ENCODE data around the gene IPO5. TPM values are rescaled to one million over a fixed set of nuclear protein-coding genes. Genes with fewer than 3 reads are reported as not detected.

Gene IPO5
- total and polyA plus RNA-seq, 10 donors = 17.8 to 97.7 (median 72.5) TPM

- no peak for TF ChIP-seq POLR2A (IDR thresholded peaks at IDR 0.05)
- TF ChIP-seq POLR2AphosphoS5 (IDR thresholded peaks at IDR 0.05) = no peak
- TF ChIP-seq CTCF (IDR thresholded peaks at IDR 0.05 in 8 of 11, conservative IDR thresholded peaks at IDR 0.05 in 3 of 11) = no peak
- H3K9me3 ChIP-seq = peaks cover 0 to 10% (median 2%) of the 10 kb centered on the region in 8 donors
- no peak overlapping the region for H3K4me3 ChIP-seq
- H3K4me1 ChIP-seq = no peaks in the 10 kb centered on the region
- H3K27me3 ChIP-seq (replicated peaks in 1 of 7) = peaks cover 0 to 4% (median 0%) of the 10 kb centered on the region in 7 donors
- no peaks in the 10 kb centered on the region for H3K36me3 ChIP-seq
- intact Hi-C loops (cut with DNase I; ENCODE audit: low total_unique reads) = no loop called here
- WGBS, 5 donors = 83 to 93% (median 86%) methylated on average over 6 of the region's 6 CpGs
- DNase-seq = no peak
- H3K27ac ChIP-seq = no peak overlapping the region
Observed at GRCh38 chr13:98055623-98056022, 102.1 kb downstream of the IPO5 start.

GRCh38 chr13:98056839-98057410, 103.5 kb downstream of the IPO5 start:
- peaks cover 0 to 4% (median 0%) of the 10 kb centered on the region in 7 donors for H3K27me3 ChIP-seq (replicated peaks in 1 of 7)
- no peak for DNase-seq
- H3K9me3 ChIP-seq = peaks cover 0 to 10% (median 2%) of the 10 kb centered on the region in 8 donors
- H3K4me3 ChIP-seq = no peak overlapping the region
- intact Hi-C loops (cut with DNase I; ENCODE audit: low total_unique reads) = no loop called here
- no peaks in the 10 kb centered on the region for H3K4me1 ChIP-seq
- H3K27ac ChIP-seq = no peak overlapping the region
- WGBS, 5 donors = 88 to 96% (median 91%) methylated on average over 11 of the region's 11 CpGs
- TF ChIP-seq CTCF (IDR thresholded peaks at IDR 0.05 in 8 of 11, conservative IDR thresholded peaks at IDR 0.05 in 3 of 11) = no peak
- TF ChIP-seq POLR2A (IDR thresholded peaks at IDR 0.05) = no peak
- no peak for TF ChIP-seq POLR2AphosphoS5 (IDR thresholded peaks at IDR 0.05)
- H3K36me3 ChIP-seq = no peaks in the 10 kb centered on the region

- 80 to 96% (median 91%) methylated on average over 6 to 7 of the region's 7 CpGs for whole genome bisulfite sequencing, 5 donors
- Histone ChIP-seq H3K36me3 (no peaks in the 10 kb centered on the region), H3K9me3 (no peaks in the 10 kb centered on the region), H3K27me3 (replicated peaks in 1 of 7) (peaks cover 0 to 2% (median 0%) of the 10 kb centered on the region in 7 donors), H3K4me3 (no peak overlapping the region), H3K4me1 (no peaks in the 10 kb centered on the region), H3K27ac (no peak overlapping the region)
- intact Hi-C loops (cut with DNase I; ENCODE audit: low total_unique reads) = no loop called here
- TF ChIP-seq CTCF (IDR thresholded peaks at IDR 0.05 in 8 of 11, conservative IDR thresholded peaks at IDR 0.05 in 3 of 11) (no peak), POLR2AphosphoS5 (IDR thresholded peaks at IDR 0.05) (no peak), POLR2A (IDR thresholded peaks at IDR 0.05) (no peak)
- no peak for DNase-seq
Observed at GRCh38 chr13:98059276-98059675, 105.8 kb downstream of the IPO5 start.

- TF ChIP-seq POLR2A (IDR thresholded peaks at IDR 0.05) (no peak), POLR2AphosphoS5 (IDR thresholded peaks at IDR 0.05) (no peak), CTCF (IDR thresholded peaks at IDR 0.05 in 8 of 11, conservative IDR thresholded peaks at IDR 0.05 in 3 of 11) (no peak)
- Histone ChIP-seq H3K9me3 (no peaks in the 10 kb centered on the region), H3K27me3 (replicated peaks in 1 of 7) (no peaks in the 10 kb centered on the region), H3K4me1 (no peaks in the 10 kb centered on the region), H3K4me3 (no peak overlapping the region), H3K36me3 (no peaks in the 10 kb centered on the region), H3K27ac (no peak overlapping the region)
- no peak for DNase-seq
- intact Hi-C loops (cut with DNase I; ENCODE audit: low total_unique reads) = no loop called here
- WGBS, 5 donors = 86 to 97% (median 94%) methylated on average over 3 of the region's 3 CpGs
Observed at GRCh38 chr13:98060282-98060681, 106.8 kb downstream of the IPO5 start.
